DND-41 (cell line): ENCODE results near the gene SPSB1.
"Not testable (repeated sequence)": the region's sequence is repeated elsewhere in the genome, so short reads cannot be mapped to it uniquely, and the experiment has no call there.

Source experiments
- ATAC-seq: fragments of 200-7000 bp; cut with Tn5 transposase; 3 replicates; pipeline ENCODE4 v1.9.1; 2021; ENCODE audit warnings: low read depth; ENCODE audit not compliant: insufficient read depth
- DNase-seq: peaks from one replicate; pipeline ENCODE4 v3.0.0-alpha.2; 2020
- H2AFZ ChIP-seq: 2 replicates; pipeline ENCODE4 v1.6.0; 2012; ENCODE audit warnings: low read depth, low read length
- H3K27ac ChIP-seq: 2 replicates; pipeline ENCODE4 v1.5.1; 2012; ENCODE audit warnings: low read length, inconsistent platforms
- H3K27me3 ChIP-seq: fragments of 200-600 bp; sonication (generic); 2 replicates; pipeline ENCODE4 v1.6.0; 2012; ENCODE audit warnings: low read length, mild to moderate bottlenecking, inconsistent platforms; ENCODE audit not compliant: insufficient read depth, poor library complexity
- H3K36me3 ChIP-seq: 2 replicates; pipeline ENCODE4 v1.5.1; 2012; ENCODE audit warnings: low read length, inconsistent platforms; ENCODE audit not compliant: insufficient read depth
- H3K4me1 ChIP-seq: 2 replicates; pipeline ENCODE4 v1.5.1; 2012; ENCODE audit warnings: mild to moderate bottlenecking, low read length; ENCODE audit not compliant: insufficient read depth
- H3K4me2 ChIP-seq: 2 replicates; pipeline ENCODE4 v1.6.0; 2012; ENCODE audit warnings: mild to moderate bottlenecking, moderate library complexity, low read length, inconsistent platforms; ENCODE audit not compliant: insufficient read depth
- H3K4me3 ChIP-seq, 2 experiments: fragments of 200-600 bp in 1 of 2; shearing (Covaris generic) in 1 of 2; 2 replicates each; pipeline ENCODE4 v1.5.1; 2012 to 2016; ENCODE audit warnings: inconsistent platforms in 2 of 2, low read length in 2 of 2, mild to moderate bottlenecking in 2 of 2, low read depth in 1 of 2, moderate library complexity in 1 of 2
- H3K79me2 ChIP-seq: 2 replicates; pipeline ENCODE4 v1.6.0; 2012; ENCODE audit warnings: low read length, inconsistent platforms; ENCODE audit not compliant: insufficient read depth
- H3K9ac ChIP-seq: 2 replicates; pipeline ENCODE4 v1.6.0; 2012; ENCODE audit warnings: low read depth, mild to moderate bottlenecking, inconsistent platforms, low read length, moderate library complexity
- H3K9me3 ChIP-seq: 2 replicates; pipeline ENCODE4 v1.5.1; 2012; ENCODE audit warnings: low read length, moderate library complexity, mild to moderate bottlenecking, inconsistent platforms; ENCODE audit not compliant: insufficient read depth, severe bottlenecking
- H4K20me1 ChIP-seq: 2 replicates; pipeline ENCODE4 v1.6.0; 2012; ENCODE audit warnings: low read length; ENCODE audit not compliant: insufficient read depth
- EZH2 ChIP-seq: IDR thresholded peaks from 3 replicates; pipeline ENCODE4 v1.6.1; 2012; ENCODE audit warnings: borderline replicate concordance, low read depth, mild to moderate bottlenecking, moderate library complexity, low read length, inconsistent platforms; ENCODE audit not compliant: severe bottlenecking
- TF ChIP-seq, protein P1 (sequence below): IDR thresholded peaks from 2 replicates; pipeline ENCODE4 v1.5.1; 2012; ENCODE audit warnings: borderline replicate concordance, low read length, moderate library complexity, mild to moderate bottlenecking; ENCODE audit not compliant: poor library complexity, severe bottlenecking; ENCODE audit errors: extremely low read depth

Gene SPSB1

DNA sequence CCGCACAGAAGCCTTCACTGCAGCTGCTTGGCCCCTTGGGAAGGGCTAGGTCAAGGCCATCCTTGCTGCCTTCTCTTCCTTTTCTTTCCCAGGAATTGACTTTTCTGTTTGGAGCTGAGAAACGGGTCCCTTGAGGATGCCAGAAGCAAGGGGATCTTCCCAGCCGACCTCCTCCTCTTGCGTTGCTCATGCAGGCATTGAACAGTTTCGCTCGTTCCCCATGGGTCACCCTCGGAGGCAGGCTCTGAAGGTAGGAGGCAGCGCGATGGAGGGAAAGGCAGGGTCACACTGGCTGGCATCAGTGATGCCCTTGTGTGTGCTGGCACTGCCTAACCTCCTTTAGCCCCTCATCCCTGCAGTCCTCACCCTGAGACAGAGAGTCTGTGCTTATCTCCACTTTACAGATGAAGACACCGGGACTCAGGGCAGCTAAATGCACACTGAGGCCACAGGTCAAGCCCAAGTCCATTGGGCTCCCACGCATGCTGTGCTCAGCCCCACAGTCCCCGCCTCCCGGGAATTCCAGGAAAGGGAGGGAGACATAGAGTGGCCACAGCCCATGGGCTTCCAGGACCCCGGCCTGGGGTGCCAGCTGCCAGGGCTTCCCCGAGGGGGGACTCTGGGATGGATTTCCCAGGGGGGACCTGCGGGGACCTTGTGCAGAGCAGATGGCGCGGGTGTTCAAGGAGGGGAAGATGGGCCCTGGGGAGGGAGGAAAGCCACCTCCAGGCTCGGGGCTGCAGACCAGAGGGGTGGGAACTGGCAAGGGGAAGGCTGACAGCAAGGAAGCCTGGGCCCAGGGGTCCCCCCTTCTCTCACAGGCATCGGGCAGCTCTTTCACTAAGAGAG, 90.2 kb downstream of the SPSB1 start:
- Histone ChIP-seq H3K9ac (no peak overlapping the region), H4K20me1 (no peaks in the 10 kb centered on the region), H2AFZ (no peak overlapping the region), H3K4me3 (no peak overlapping the region), H3K27ac (no peak overlapping the region; the same call in 1 of the 2 replicates), H3K27me3 (no peaks in the 10 kb centered on the region), H3K9me3 (no peaks in the 10 kb centered on the region), H3K4me2 (no peak overlapping the region), H3K4me1 (no peaks in the 10 kb centered on the region), H3K36me3 (no peaks in the 10 kb centered on the region), H3K79me2 (no peaks in the 10 kb centered on the region)
- TF ChIP-seq, protein P1, sequence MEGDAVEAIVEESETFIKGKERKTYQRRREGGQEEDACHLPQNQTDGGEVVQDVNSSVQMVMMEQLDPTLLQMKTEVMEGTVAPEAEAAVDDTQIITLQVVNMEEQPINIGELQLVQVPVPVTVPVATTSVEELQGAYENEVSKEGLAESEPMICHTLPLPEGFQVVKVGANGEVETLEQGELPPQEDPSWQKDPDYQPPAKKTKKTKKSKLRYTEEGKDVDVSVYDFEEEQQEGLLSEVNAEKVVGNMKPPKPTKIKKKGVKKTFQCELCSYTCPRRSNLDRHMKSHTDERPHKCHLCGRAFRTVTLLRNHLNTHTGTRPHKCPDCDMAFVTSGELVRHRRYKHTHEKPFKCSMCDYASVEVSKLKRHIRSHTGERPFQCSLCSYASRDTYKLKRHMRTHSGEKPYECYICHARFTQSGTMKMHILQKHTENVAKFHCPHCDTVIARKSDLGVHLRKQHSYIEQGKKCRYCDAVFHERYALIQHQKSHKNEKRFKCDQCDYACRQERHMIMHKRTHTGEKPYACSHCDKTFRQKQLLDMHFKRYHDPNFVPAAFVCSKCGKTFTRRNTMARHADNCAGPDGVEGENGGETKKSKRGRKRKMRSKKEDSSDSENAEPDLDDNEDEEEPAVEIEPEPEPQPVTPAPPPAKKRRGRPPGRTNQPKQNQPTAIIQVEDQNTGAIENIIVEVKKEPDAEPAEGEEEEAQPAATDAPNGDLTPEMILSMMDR: no peak
- TF ChIP-seq EZH2: no peak
- DNase-seq (no peak), ATAC-seq (no peak)

DNA sequence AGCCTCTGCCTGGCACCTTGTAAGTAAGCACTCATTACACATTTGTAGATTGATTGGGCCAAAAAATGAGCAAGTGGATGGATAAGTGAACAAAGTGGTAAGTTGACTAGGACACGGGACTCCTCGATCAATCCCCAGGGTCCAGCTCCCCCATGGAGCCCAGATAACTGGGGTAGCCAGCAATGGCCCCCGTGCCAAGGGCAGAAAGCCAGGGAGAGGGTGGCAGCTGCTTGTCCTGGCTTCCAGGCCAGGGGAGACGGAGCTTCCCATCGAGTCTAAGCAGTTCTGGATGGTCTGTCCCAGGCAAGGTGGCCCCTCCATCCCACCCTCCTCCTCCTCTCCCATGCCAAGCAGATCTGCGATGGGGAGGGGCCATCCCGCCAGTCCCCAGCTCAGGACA, 91.4 kb downstream of the SPSB1 start:
- TF ChIP-seq, protein P1: no peak
- TF ChIP-seq EZH2: no peak
- no peak overlapping the region for H3K27ac ChIP-seq

DNA sequence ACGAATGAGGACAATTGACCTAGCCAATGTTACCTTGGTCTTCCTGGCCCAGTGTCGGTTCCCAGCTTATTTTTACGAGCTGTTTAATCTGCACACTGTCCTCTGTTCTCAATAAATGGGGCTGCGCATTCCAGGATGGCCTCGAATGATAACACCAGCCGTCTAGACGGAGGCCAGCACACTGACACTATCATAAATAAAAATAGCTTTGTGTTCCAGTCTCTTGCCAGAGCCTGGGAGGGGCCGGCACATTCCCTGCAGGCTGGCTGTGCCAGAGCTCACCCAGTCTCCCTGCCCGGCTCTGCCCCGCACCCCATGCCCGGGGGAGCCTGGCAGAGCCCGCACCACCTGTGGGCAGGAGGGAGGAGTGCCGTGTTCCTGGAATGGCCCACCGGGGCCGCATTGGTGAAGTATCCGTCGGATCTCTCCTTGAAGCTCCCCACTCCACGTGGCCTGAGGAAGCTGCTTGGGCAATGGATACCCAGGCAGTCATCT, 92.1 kb downstream of the SPSB1 start:
- TF ChIP-seq, protein P1: no peak
- TF ChIP-seq EZH2: no peak
- no peak overlapping the region for H3K4me2 ChIP-seq
- H3K27ac ChIP-seq: no peak overlapping the region
- ATAC-seq (no peak), DNase-seq (no peak)
- H2AFZ ChIP-seq: no peak overlapping the region
- H3K4me3 ChIP-seq: no peak overlapping the region
- H4K20me1 ChIP-seq: no peaks in the 10 kb centered on the region
- no peaks in the 10 kb centered on the region for H3K4me1 ChIP-seq
- no peak overlapping the region for H3K9ac ChIP-seq
- H3K27me3 ChIP-seq: no peaks in the 10 kb centered on the region
- no peaks in the 10 kb centered on the region for H3K36me3 ChIP-seq
- no peaks in the 10 kb centered on the region for H3K9me3 ChIP-seq
- no peaks in the 10 kb centered on the region for H3K79me2 ChIP-seq

More for the DNA sequence above, 91.4 kb downstream of the SPSB1 start:
- H3K4me3 ChIP-seq: no peak overlapping the region
- H3K9ac ChIP-seq: no peak overlapping the region
- H3K36me3 ChIP-seq: no peaks in the 10 kb centered on the region
- ATAC-seq (no peak), DNase-seq (no peak)
- no peaks in the 10 kb centered on the region for H3K79me2 ChIP-seq
- H3K27me3 ChIP-seq: no peaks in the 10 kb centered on the region
- no peaks in the 10 kb centered on the region for H3K4me1 ChIP-seq
- H2AFZ ChIP-seq: no peak overlapping the region
- H3K9me3 ChIP-seq: no peaks in the 10 kb centered on the region
- H3K4me2 ChIP-seq: no peak overlapping the region
- H4K20me1 ChIP-seq: no peaks in the 10 kb centered on the region

DNA sequence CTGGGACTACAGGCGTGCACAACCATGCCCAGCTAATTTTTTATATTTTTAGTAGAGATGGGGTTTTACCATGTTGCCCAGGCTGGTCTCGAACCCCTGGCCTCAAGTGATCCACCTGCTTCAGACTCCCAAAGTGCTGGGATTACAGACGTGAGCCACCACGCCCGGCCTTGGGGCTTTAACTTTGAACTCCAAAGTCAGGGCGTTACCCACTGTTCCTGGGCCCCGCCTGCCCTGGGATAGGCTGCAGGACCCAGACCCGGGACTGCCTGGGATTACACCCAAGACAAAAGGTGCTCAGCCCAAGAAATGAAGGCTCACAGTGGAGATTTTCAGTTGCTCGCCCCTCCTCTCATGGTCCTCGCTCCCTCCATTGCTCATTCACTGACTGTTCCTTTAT, 92.7 kb downstream of the SPSB1 start:
- not testable (repeated sequence) for H2AFZ ChIP-seq, H3K4me3 ChIP-seq, H3K9ac ChIP-seq, H3K79me2 ChIP-seq, H3K27ac ChIP-seq, H4K20me1 ChIP-seq, DNase-seq, H3K4me2 ChIP-seq, H3K9me3 ChIP-seq, ATAC-seq, H3K4me1 ChIP-seq, H3K27me3 ChIP-seq, H3K36me3 ChIP-seq
